DND-41 (cell line): ENCODE results near the gene SPRYD4.

Experiments used
- ATAC-seq: fragments of 200-7000 bp; cut with Tn5 transposase; 3 replicates; pipeline ENCODE4 v1.9.1; 2021; ENCODE audit warnings: low read depth; ENCODE audit not compliant: insufficient read depth
- DNase-seq: peaks from one replicate; pipeline ENCODE4 v3.0.0-alpha.2; 2020
- H2AFZ ChIP-seq: 2 replicates; pipeline ENCODE4 v1.6.0; 2012; ENCODE audit warnings: low read depth, low read length
- H3K27ac ChIP-seq: 2 replicates; pipeline ENCODE4 v1.5.1; 2012; ENCODE audit warnings: low read length, inconsistent platforms
- H3K27me3 ChIP-seq: fragments of 200-600 bp; sonication (generic); 2 replicates; pipeline ENCODE4 v1.6.0; 2012; ENCODE audit warnings: low read length, mild to moderate bottlenecking, inconsistent platforms; ENCODE audit not compliant: insufficient read depth, poor library complexity
- H3K36me3 ChIP-seq: 2 replicates; pipeline ENCODE4 v1.5.1; 2012; ENCODE audit warnings: low read length, inconsistent platforms; ENCODE audit not compliant: insufficient read depth
- H3K4me1 ChIP-seq: 2 replicates; pipeline ENCODE4 v1.5.1; 2012; ENCODE audit warnings: mild to moderate bottlenecking, low read length; ENCODE audit not compliant: insufficient read depth
- H3K4me2 ChIP-seq: 2 replicates; pipeline ENCODE4 v1.6.0; 2012; ENCODE audit warnings: mild to moderate bottlenecking, moderate library complexity, low read length, inconsistent platforms; ENCODE audit not compliant: insufficient read depth
- H3K4me3 ChIP-seq, 2 experiments: fragments of 200-600 bp in 1 of 2; shearing (Covaris generic) in 1 of 2; 2 replicates each; pipeline ENCODE4 v1.5.1; 2012 to 2016; ENCODE audit warnings: inconsistent platforms in 2 of 2, low read length in 2 of 2, mild to moderate bottlenecking in 2 of 2, low read depth in 1 of 2, moderate library complexity in 1 of 2
- H3K79me2 ChIP-seq: 2 replicates; pipeline ENCODE4 v1.6.0; 2012; ENCODE audit warnings: low read length, inconsistent platforms; ENCODE audit not compliant: insufficient read depth
- H3K9ac ChIP-seq: 2 replicates; pipeline ENCODE4 v1.6.0; 2012; ENCODE audit warnings: low read depth, mild to moderate bottlenecking, inconsistent platforms, low read length, moderate library complexity
- H3K9me3 ChIP-seq: 2 replicates; pipeline ENCODE4 v1.5.1; 2012; ENCODE audit warnings: low read length, moderate library complexity, mild to moderate bottlenecking, inconsistent platforms; ENCODE audit not compliant: insufficient read depth, severe bottlenecking
- H4K20me1 ChIP-seq: 2 replicates; pipeline ENCODE4 v1.6.0; 2012; ENCODE audit warnings: low read length; ENCODE audit not compliant: insufficient read depth
- EZH2 ChIP-seq: IDR thresholded peaks from 3 replicates; pipeline ENCODE4 v1.6.1; 2012; ENCODE audit warnings: borderline replicate concordance, low read depth, mild to moderate bottlenecking, moderate library complexity, low read length, inconsistent platforms; ENCODE audit not compliant: severe bottlenecking
- TF ChIP-seq, protein P1 (sequence below): IDR thresholded peaks from 2 replicates; pipeline ENCODE4 v1.5.1; 2012; ENCODE audit warnings: borderline replicate concordance, low read length, moderate library complexity, mild to moderate bottlenecking; ENCODE audit not compliant: poor library complexity, severe bottlenecking; ENCODE audit errors: extremely low read depth

SPRYD4 gene

DNA sequence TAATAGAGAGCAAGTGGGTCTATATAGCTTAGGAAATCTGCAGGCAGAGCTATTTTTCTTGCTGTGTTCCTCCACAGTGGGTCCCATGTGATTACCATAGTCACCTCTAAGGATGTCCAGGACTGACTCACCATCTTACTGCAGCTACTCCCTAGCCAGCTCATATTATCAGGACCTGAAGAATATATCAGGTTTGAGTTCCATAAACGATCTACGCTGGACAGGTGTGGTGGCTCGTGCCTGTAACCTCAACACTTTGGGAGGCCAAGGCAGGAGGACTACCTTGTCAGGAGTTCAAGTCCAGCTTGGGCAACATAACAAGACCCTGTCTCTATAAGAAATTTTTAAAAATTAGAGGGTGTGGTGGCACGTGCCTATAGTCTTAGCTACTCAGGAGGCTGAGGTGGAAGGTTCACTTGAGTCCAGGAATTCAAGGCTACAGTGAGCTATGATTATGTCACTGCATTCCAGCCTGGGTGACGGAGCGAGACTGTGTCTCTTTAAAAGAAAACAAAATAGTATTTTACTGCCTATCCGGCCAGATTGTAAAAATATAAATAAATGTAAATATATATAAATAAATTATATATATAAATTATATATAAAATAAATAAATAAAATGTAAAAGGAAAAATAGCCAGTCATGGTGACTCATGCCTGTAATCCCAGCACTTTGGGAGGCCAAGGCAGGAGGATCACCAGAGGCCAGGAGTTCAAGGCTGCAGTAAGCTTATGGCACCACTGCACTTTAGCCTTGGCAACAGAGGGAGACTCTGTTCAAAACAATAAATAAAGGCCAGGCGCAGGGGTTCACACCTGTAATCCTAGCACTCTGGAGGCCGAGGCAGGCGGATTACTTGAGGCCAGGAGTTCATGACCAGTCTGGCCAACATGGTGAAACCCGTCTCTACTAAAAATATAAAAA lies 6.9 kb upstream of the SPRYD4 start:
- Histone ChIP-seq H4K20me1 (no peaks in the 10 kb centered on the region), H3K4me2 (no peak overlapping the region)

DNA sequence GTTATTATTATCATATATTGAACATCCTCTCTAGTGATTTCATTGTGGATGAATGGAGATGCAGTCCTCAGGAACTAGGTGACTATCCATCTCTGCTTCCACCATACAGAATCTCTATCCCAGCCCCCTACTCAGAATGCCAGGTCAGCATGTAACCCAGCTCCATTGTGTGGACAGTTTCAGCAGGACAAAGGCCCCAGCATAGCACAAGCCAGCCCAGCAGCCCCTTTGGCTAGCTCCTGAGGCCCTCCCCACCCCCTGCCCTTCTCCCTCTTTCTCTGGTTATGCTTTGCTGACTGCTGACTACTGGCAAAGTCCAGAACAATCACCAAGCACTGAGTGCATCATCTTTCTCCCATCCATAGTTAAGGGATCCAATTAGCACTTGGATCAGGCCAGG lies 5.8 kb upstream of the SPRYD4 start:
- Histone ChIP-seq H3K4me1 (peaks cover 10% of the 10 kb centered on the region), H3K79me2 (no peaks in the 10 kb centered on the region), H2AFZ (peak overlapping the region; percentile 24; the same call in 1 of the 2 replicates), H3K9me3 (no peaks in the 10 kb centered on the region), H3K27me3 (no peaks in the 10 kb centered on the region), H4K20me1 (no peaks in the 10 kb centered on the region), H3K4me2 (no peak overlapping the region), H3K27ac (no peak overlapping the region), H3K9ac (no peak overlapping the region; the same call in 1 of the 2 replicates), H3K4me3 (no peak overlapping the region), H3K36me3 (no peaks in the 10 kb centered on the region)
- no peak for TF ChIP-seq EZH2
- TF ChIP-seq, protein P1, sequence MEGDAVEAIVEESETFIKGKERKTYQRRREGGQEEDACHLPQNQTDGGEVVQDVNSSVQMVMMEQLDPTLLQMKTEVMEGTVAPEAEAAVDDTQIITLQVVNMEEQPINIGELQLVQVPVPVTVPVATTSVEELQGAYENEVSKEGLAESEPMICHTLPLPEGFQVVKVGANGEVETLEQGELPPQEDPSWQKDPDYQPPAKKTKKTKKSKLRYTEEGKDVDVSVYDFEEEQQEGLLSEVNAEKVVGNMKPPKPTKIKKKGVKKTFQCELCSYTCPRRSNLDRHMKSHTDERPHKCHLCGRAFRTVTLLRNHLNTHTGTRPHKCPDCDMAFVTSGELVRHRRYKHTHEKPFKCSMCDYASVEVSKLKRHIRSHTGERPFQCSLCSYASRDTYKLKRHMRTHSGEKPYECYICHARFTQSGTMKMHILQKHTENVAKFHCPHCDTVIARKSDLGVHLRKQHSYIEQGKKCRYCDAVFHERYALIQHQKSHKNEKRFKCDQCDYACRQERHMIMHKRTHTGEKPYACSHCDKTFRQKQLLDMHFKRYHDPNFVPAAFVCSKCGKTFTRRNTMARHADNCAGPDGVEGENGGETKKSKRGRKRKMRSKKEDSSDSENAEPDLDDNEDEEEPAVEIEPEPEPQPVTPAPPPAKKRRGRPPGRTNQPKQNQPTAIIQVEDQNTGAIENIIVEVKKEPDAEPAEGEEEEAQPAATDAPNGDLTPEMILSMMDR: no peak
- DNase-seq (no peak), ATAC-seq (no peak)

More for the DNA sequence above, 6.9 kb upstream of the SPRYD4 start:
- Histone ChIP-seq H3K36me3 (no peaks in the 10 kb centered on the region), H3K4me3 (no peak overlapping the region), H2AFZ (no peak overlapping the region), H3K79me2 (no peaks in the 10 kb centered on the region), H3K27ac (no peak overlapping the region), H3K4me1 (peaks cover 5% of the 10 kb centered on the region), H3K27me3 (no peaks in the 10 kb centered on the region), H3K9ac (no peak overlapping the region), H3K9me3 (no peaks in the 10 kb centered on the region)
- TF ChIP-seq, protein P1: no peak
- no peak for TF ChIP-seq EZH2
- ATAC-seq: no peak
- DNase-seq: no peak

DNA sequence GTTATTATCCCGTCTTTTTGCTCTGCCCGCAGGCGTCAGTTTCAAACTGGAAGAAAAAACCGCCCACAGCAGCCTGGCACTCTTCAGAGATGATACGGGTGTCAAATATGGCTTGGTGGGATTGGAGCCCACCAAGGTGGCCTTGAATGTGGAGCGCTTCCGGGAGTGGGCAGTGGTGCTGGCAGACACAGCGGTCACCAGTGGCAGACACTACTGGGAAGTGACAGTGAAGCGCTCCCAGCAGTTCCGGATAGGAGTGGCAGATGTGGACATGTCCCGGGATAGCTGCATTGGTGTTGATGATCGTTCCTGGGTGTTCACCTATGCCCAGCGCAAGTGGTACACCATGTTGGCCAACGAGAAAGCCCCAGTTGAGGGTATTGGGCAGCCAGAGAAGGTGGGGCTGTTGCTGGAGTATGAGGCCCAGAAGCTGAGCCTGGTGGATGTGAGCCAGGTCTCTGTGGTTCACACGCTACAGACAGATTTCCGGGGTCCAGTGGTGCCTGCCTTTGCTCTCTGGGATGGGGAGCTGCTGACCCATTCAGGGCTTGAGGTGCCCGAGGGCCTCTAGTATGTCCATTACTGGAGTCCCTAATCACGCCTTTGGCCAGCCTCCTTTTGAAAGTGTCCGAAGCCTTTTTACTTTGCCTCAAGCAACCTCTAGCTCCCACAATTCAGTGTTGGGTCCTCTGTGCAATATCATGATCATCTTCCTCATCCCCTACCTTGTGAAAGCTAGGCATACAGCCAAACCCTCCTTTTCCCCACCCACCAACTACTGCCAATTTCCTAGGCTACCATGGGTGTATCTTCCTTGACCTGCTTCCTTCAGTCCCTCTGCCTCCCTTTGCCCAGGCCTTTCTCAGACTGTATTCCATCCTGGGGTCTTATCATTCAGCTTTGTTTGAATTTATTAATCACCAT lies 891 bp downstream of the SPRYD4 start:
- no peaks in the 10 kb centered on the region for H3K27me3 ChIP-seq
- H3K79me2 ChIP-seq: peaks cover 38% of the 10 kb centered on the region
- peaks cover 25% of the 10 kb centered on the region for H3K36me3 ChIP-seq
- H2AFZ ChIP-seq: peak overlapping the region; percentile 100
- peak overlapping the region; percentile 91 to 97 for H3K4me3 ChIP-seq
- TF ChIP-seq, protein P1: no peak
- TF ChIP-seq EZH2: no peak
- H3K9me3 ChIP-seq: no peaks in the 10 kb centered on the region
- H3K4me1 ChIP-seq: peaks cover 36% of the 10 kb centered on the region
- no peaks in the 10 kb centered on the region for H4K20me1 ChIP-seq
- ATAC-seq (0 out of 3 replicates have a peak, but pooled peaks have one; percentile 6), DNase-seq (peak; percentile 30)
- peak overlapping the region; percentile 99 for H3K4me2 ChIP-seq
- peak overlapping the region; percentile 96 for H3K9ac ChIP-seq
- H3K27ac ChIP-seq: peak overlapping the region; percentile 95
